HG02973 (cell line): ENCODE data around the gene SRR.

Source experiments
- ATAC-seq: cut with Tn5 transposase; IDR thresholded peaks from one replicate; pipeline ENCODE4 v1.9.1; 2021; ENCODE audit warnings: moderate library complexity; ENCODE audit not compliant: unreplicated experiment

The SRR gene

DNA sequence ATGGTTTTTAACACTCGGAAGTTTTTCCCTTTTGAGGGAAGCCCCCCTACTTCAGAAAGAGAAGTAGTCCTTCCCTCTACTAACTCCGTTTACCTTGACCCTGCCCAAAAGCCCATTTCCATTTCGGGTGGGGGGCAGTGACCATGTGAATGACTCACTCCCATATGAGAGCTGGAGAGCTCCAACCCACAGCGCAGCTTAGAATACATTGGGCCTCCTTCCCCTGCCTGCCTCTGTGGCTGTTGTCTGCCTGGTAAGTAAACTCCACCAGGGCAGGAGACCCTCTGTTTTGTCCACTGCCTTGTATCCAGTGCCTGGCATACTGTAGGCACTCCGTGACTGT lies 34.5 kb downstream of the SRR start:
- no peak for ATAC-seq

DNA sequence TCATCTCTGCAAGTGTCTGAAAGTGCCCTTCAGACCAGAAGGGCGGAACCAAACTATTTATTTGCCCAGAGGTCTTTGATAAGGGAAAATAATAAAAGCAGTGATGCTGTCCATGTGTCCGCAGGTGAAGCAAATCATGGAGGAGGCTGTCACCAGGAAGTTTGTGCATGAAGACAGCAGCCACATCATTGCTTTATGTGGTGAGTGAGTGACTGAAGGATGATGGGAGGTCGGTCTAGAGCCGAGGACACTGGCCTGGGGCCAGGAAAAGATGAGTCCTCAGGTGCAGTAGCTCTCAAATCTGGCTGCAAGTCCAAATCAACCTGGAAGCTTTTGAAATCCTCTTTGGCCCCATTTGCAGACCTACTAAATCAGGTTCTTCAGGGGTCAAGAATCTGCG lies 39.7 kb downstream of the SRR start:
- no peak for ATAC-seq

DNA sequence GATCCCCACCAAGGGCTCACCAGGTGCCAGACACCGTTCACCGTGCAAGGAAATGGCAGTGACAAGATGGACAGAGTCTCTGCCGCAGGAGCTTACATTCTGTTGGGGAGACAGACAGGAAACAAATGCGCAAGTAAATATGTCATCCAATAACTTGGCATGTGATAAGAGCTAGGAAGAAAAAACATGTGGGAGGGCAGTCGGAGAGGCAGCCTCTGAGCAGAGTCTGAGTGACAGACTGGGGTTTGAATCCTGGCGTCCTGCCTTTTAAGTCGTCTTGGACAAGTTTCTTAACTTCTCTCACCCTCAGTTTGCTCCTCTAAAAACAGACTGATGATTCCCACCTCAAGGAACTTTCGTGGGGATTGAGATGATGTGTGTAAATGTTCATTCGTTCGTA lies 40.8 kb downstream of the SRR start:
- no peak for ATAC-seq

DNA sequence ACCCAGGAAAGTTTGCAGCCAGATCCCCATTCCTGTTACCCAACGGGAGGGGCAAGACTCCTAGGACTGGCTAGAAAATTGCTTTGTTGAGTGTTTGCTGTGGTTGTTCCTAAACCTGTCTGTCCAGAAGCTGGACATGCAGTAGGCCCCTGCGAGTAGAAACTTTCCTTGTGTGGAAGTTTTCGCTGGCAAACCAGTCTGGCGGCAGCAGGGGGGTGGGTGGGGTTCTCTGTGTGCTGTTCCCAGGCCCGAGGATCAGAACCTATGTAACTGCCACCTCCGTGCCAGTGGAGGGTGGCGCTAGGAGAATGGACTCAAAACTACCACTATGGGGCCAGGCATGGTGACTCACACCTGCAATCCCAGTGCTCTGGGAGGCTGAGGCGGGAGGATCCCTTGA lies 42.7 kb downstream of the SRR start:
- no peak for ATAC-seq

GRCh38 chr17:2347805-2348685 lies 44.3 kb downstream of the SRR start:
- ATAC-seq = no peak

- no peak for ATAC-seq
These were observed 47.5 kb downstream of the SRR start for GRCh38 chr17:2351269-2351668.

GRCh38 chr17:2354311-2354710 lies 50.6 kb downstream of the SRR start:
- ATAC-seq = no peak

- ATAC-seq = no peak
These were observed 53.5 kb downstream of the SRR start for GRCh38 chr17:2357237-2357636.

DNA sequence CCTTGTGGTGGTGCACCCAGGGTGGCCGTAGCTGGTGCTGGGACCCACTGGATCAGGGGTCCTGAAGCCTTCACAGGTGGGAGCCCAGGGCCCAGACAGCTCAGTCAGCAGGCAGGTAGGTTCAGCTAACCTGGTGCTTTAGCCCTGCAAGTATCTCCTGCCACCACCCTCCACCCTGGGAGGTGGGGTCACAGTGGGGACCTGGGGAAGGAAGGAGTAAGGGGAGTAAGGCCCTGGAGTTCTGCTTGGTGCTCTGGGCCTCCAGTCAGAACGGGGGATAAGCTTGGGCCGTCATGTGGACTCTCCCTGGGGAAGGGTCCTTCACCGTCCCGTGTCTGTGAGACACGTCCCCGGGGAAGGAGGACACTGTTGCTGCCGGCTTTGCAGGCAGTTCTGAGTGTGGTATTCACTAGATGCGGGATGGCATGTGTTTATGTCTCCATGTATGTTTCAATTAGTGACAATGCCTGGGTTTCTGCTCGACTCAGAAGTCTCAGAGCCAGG lies 54.2 kb downstream of the SRR start:
- ATAC-seq = no peak

DNA sequence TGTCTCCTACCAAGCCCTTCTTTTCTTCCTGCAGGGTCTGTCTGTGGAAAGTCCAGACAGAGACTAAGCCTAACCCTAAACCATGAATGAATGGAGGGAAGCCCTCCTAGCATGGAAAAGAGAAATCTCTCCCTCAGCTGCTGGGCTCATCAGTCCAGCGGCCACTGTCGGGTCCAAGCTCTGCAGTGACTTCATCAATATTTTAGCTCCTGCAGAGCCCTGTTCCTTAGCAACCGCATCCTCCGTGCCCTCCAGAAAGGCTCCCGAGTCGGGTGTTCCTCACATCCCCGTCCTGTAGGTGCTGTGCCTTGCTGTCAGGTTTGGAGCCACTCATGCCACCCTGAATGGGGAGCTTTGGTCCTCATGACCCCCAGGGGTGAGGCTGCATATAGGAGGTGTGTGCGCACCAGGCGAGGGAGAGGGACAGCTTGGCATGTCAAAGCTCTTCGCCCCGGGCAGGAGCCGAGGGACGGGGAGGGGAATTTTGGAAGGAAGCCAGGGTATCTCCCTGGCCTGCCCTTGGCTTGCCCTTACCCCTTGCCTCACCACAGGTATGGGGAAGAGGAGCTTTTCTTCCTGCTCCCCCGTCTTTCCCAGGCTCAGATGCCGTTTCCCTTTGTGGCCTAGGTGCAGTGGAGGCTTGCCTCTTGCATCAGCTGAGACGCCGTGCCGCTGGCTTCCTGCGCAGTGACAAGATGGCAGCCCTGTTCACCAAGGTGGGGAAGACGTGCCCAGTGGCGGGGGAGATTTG lies 57.4 kb downstream of the SRR start:
- ATAC-seq = no peak

- ATAC-seq = no peak
These were observed 58.3 kb downstream of the SRR start for GRCh38 chr17:2362016-2362415.

DNA sequence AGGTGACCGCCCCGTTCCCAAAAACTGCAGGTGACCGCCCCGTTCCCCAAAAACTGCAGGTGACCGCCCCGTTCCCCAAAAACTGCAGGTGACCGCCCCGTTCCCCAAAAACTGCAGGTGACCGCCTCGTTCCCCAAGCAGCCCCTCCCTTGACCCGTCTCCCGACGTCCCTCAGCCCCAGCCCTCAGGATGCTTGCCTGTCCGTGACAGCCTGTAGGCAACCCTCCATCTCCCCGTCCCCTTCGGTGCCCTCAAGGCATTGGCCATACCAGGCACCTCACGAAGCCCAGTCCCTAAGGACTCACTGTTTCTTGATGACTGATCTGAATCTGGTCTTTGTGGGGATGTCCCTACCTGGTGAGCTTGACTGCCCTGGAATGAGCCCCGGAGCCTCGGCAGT lies 58.7 kb downstream of the SRR start:
- ATAC-seq = no peak

DNA sequence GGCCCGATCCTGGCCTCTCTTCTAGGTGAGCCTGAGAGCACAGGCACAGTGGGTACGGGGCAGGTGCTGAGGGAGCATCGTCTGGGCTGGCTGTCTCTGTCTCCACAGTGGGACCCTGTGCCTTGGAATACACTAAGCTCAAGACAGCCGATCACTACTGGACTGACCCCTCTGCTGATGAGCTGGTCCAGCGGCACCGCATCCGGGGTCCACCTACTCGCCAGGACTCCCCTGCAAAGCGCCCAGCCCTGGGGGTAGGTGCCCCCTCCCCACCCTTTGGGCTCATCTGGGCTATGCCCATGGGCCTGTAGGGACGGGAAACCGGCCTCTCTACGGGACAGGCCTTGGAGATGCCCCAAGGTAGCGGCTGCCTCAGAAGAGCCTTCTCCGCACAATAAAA lies 59.1 kb downstream of the SRR start:
- no peak for ATAC-seq

DNA sequence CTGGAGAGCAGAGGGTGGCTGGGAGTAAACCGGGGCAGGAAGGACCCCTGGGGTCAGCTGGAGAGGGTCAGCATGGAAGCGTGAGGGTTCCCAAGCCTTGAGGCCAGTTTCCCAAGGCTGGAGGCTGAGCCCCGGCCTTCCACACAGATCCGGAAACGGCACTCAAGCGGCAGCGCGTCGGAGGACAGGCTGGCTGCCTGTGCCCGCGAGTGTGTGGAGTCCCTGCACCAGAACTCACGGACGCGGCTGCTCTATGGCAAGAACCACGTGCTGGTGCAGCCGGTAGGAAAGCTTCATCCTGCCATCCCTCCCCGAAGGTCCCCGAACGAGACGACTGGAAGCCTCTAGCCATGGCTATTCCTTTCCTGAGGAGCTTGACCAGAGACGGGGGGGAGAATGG lies 59.6 kb downstream of the SRR start:
- ATAC-seq = no peak

- no peak for ATAC-seq
These were observed 60.4 kb downstream of the SRR start for GRCh38 chr17:2363851-2364762.

DNA sequence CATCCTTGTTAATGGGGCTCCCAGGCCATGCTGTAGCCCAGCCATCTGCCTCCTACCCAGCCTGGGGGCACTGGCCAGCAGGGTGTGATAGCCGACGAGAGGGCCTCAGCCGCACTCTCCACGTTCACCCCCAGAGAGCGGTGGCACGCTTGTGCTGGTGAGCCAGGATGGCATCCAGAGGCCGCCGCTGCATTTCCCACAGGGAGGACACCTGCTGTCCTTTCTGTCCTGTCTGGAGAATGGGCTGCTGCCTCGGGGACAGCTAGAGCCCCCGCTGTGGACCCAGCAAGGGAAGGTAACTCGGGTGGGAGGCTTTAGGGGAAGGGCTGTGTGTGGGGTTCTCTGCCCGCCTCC lies 61.0 kb downstream of the SRR start:
- ATAC-seq = no peak

DNA sequence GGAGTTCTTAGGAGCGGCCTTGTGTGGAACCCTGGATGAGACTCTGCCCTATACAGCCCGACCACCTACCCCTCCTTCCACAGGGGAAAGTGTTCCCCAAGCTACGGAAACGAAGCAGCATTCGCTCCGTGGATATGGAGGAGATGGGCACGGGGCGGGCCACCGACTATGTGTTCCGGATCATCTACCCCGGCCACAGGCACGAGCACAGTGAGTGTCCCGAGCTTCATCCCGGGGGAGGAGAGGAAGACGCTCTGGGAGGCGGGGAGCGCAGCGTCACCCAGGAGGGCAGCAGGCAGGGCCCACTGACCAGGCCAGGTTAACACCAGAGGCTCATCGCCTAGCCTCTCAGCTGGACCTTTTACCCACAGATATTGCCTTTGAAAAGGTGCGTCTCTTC lies 61.4 kb downstream of the SRR start:
- no peak for ATAC-seq

DNA sequence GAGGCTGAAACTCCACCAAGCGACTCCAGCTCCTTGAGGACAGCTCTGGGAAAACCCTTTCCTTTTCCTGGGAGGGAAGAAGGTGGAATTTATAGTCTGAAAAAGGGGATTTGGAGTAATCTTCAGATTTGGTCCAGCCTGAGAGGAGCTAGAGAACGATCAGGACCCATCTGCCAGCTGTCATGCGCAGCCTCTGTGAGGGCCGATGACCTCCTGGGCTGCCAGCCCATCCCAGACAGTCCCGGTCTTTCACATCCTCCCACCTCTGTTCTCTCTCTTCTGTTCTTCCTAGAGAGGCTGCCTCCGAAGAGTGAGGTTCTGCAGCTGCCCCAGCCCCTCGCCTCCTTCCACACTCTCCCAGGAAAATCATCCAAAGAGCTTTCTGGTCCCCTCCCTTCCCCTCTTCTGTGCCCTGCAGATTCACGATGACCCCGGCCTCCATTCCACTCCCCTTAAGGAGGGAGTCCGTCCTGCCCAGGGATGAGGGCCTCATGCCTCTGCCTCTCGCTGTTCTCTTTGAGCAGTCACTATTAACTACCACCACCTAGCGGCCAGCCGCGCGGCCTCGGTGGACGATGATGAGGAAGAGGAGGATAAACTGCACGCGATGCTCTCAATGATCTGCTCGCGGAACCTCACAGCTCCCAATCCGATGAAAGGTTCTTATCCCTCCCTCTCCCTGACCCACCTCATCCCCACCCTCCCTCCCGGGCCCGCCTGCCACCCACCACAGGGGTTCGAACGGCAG lies 63.2 kb downstream of the SRR start:
- ATAC-seq = no peak

- no peak for ATAC-seq
These were observed 64.6 kb downstream of the SRR start for GRCh38 chr17:2368359-2368758.

- ATAC-seq = no peak
These were observed 65.3 kb downstream of the SRR start for GRCh38 chr17:2369039-2369438.
